HG02588 (cell line): ENCODE measurements around the gene UCK2.

Experiments used
- ATAC-seq: cut with Tn5 transposase; IDR thresholded peaks from one replicate; pipeline ENCODE4 v1.9.1; 2021; ENCODE audit warnings: mild to moderate bottlenecking, moderate library complexity; ENCODE audit not compliant: unreplicated experiment

The UCK2 gene

GRCh38 chr1:165854101-165854845 is 26.9 kb downstream of the UCK2 start:
- ATAC-seq: no peak

GRCh38 chr1:165855010-165855838 is 27.8 kb downstream of the UCK2 start:
- ATAC-seq: no peak

- ATAC-seq: no peak
These were observed 28.6 kb downstream of the UCK2 start for GRCh38 chr1:165856021-165856420.

- ATAC-seq: no peak
These were observed 29.2 kb downstream of the UCK2 start for GRCh38 chr1:165856606-165857005.

GRCh38 chr1:165857046-165857801 is 29.8 kb downstream of the UCK2 start:
- peak; percentile 87 for ATAC-seq

- ATAC-seq: no peak
These were observed 31.0 kb downstream of the UCK2 start for GRCh38 chr1:165858364-165858823.

GRCh38 chr1:165858967-165859845 is 31.8 kb downstream of the UCK2 start:
- no peak for ATAC-seq

- ATAC-seq: no peak
These were observed 32.7 kb downstream of the UCK2 start for GRCh38 chr1:165860065-165860464.

GRCh38 chr1:165861911-165862310 is 34.5 kb downstream of the UCK2 start:
- ATAC-seq: no peak

GRCh38 chr1:165862448-165862847 is 35.0 kb downstream of the UCK2 start:
- ATAC-seq: no peak

- ATAC-seq: no peak
These were observed 35.9 kb downstream of the UCK2 start for GRCh38 chr1:165863346-165863745.

GRCh38 chr1:165865633-165866340 is 38.4 kb downstream of the UCK2 start:
- ATAC-seq: no peak

GRCh38 chr1:165869343-165869742 is 41.9 kb downstream of the UCK2 start:
- ATAC-seq: no peak

- ATAC-seq: peak; percentile 84
These were observed 44.1 kb downstream of the UCK2 start for GRCh38 chr1:165871311-165872067.

- no peak for ATAC-seq
These were observed 46.1 kb downstream of the UCK2 start for GRCh38 chr1:165873481-165873880.

GRCh38 chr1:165874643-165875042 is 47.2 kb downstream of the UCK2 start:
- ATAC-seq: no peak

GRCh38 chr1:165875171-165875570 is 47.8 kb downstream of the UCK2 start:
- no peak for ATAC-seq

GRCh38 chr1:165875604-165876003 is 48.2 kb downstream of the UCK2 start:
- ATAC-seq: no peak

GRCh38 chr1:165876121-165876520 is 48.7 kb downstream of the UCK2 start:
- no peak for ATAC-seq
